Pons (tissue), 1 donor: ENCODE measurements around the gene TRAF3.
"Not testable (repeated sequence)": the region's sequence is repeated elsewhere in the genome, so short reads cannot be mapped to it uniquely, and the experiment has no call there.

Experiments
- DNase-seq: peaks from one replicate; pipeline ENCODE4 v3.0.0-alpha.2; 2016; ENCODE audit warnings: low spot score

TRAF3 gene

DNA sequence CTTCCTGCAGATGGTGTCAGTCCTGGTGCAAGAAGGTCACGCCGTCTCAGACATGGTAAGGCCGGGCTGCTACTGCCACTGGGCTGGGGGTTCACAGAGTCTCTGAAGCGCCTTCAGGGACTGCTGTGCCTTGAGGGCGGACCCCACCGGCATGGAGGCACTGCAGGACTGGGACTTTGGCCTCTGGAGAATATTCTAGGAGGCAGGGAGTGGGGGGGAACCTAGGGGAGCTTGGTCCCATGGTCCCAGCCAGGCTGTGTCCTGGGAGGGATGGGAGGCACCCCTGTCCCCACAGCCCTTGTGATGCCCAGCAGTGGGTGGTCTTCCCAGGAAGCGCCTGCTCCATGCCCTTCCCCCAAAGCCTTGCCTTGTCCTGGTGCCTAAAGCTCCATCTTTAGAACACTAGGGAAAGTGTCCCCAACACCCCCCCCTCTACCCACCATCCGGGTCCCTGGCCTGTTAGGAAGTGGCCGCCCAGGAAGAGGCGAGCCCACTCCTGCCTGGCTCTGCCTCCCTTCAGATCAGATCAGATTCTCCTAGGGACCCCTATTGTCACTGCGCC, 146.8 kb downstream of the TRAF3 start:
- no peak for DNase-seq

DNA sequence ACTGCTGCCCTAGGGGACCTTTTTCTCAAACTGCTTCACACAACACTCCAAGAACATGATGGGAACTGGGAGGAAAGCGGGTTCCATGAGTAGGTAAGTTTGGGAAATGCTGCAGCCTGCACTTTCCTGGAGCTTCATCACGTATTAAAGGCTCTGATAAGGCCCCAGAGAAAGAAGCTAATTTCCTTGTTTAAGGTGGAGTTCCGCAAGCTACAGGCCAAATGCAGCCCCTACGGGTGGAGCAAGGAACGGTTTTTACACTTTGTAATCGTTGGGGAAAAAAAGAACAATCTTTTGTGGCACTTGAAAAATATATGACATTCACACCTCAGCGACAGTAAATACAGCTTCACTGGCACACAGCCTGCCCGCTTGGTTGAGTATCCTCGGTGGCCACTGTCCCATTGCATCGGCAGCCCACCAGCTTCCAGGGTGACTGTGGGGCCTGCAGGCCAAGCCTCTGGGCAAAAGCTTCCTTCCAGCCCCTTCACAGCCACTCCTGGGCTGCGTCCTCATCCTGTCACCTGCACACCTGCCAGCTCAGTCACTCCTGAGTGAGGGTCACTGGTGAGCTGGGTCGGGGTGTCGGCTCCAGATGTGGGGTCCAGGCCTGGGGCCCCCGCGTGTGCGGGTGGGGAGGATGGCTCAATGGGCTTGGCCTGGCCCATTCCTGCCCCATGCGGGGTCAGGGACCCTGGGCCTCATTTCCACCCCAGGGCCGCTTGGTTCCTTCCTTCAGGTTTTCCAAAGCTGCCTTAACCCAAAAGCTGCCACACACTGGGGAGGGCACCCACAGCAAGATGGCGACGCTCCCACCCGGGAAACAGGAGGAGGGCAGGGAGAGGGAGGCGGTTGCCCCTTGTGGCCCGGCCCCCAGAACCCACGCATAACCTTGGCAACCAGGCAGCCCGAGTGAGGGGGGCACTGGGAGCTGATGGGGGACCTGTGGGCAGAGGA, 147.7 kb downstream of the TRAF3 start:
- DNase-seq: no peak

DNA sequence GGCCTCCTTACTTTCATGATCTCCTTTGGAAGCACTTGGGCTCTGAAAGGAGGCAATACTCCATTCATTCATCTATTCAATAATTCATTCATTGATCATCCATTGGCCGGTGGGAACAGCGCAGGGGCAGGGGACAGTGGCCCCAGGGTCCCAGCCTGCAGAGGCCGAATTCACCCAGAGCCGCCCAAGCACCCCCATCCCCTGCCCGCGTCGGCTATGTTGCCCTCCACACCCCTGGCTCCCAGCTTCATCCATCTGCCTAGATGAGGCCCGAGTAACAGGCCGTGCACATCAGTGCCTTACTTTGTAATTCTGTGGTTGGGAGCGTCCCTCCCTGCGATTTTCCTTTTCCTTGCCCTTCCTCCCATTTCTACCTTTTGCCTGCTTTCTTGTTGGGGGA, 148.4 kb downstream of the TRAF3 start:
- DNase-seq: no peak

DNA sequence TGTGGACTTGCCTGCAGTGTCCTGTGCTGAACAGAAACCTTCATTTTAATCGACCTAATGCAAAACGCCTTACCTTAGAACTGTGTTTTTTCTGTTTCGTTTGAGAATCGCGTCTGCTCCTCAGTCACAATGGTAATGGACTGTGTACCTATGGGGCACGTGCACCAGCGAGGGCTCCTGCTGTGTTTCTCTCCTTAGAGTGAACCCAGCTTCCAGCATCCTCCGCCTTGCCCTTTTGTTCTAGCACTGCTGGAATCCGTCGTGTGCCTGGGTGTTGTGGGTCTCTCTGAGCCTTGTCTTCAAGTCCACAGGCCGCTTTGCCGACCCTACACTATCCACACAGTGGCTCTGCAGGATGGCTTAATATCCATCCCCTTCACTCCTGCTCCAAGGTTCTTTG, 148.9 kb downstream of the TRAF3 start:
- no peak for DNase-seq

DNA sequence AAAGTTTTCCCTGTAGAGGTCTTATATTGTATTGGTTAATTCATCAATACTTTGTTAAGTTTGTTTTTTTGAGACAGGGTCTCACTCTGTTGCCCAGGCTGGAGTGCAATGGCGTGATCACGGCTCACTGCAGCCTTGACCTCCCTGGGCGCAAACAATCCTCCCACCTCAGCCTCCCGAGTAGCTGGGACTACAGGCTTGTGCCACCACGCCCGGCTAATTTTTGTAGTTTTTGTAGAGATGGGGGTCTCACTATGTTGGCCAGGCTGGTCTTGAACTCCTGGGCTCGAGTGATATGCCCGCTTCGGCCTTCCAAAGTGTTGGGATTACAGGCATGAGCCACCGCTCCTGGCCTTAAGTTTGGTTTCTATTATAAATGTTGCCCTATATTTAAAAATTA, 149.6 kb downstream of the TRAF3 start:
- not testable (repeated sequence) for DNase-seq

DNA sequence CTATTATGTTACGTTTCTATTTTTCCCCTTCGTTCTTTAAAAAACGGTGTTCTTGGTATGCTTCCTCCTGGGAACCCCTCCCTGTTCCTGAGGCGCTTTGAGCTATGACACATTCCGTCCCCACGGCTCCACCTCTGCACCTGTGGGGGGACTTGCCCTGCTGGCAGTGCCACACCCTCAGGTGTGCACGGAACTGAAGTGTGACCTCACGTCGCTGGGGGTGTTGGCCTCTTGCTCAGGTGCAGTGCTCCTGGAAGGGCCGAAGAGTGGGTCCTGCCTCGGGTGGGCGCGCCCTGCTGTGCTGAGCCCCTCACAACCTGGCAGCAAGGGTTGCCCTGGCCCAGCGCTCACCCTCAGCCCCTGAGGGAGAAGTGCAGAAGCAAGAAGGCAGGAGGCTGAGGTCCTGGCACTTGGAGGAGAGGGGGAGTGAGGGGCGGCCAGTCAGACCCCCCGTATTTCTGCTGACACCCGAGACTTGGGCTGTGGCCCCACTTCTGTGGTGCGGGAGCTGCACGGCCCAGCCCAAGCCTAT, 150.2 kb downstream of the TRAF3 start:
- DNase-seq: no peak

DNA sequence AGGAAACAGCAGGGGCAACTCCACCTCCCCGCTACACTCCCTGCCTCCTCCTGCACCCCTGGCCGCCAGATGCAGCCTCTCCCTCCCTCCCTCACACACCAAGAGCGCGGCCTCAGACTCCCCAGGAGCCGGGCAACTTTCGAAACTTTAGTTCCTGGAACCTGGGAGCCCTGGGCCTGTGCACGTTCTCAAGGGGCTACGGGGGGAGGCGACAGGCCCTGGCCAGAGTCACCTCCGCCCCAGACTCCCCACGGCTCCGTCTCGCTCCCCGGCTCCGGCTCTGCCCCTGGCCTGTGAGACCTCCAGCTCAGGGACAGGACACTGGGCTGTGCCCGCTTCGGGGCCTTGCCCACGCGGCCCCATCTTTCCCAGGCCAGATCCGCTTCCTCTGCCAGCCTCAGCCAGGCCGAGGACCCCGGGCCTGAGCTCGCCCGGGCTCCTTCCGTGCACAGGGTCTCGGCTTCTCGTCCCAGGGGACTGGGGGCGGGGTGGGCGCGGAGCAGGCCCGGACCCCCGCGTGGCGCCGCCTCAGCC, 150.7 kb downstream of the TRAF3 start:
- DNase-seq: no peak

DNA sequence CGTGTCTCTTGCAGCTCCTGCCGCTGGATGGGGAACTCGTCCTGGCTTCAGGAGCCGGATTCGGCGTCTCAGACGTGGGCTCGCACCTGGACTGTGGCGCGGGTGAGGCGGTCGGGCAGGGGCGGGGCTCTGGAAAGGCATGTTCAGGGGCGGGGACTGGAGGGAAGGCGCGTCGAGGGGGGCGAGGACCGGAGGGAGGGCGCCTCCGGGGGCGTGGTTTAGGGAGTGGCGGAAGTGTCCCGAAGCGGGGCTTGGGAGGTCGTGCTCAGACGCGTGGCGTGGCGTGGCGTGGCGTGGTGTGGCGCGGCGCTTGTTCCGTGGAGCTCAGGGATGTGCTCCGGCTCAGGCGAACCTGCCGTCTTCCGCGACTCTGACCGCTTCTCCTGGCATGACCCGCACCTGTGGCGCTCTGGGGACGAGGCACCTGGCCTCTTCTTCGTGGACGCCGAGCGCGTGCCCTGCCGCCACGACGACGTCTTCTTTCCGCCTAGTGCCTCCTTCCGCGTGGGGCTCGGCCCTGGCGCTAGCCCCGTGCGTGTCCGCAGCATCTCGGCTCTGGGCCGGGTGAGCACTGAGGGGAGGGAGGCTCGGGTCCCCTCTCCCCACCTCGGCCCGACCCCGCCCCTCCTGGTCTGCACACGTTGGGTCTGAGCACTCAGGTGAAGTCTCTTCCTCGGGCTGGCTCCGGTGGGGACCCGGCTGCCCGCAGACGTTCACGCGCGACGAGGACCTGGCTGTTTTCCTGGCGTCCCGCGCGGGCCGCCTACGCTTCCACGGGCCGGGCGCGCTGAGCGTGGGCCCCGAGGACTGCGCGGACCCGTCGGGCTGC, 151.4 kb downstream of the TRAF3 start:
- no peak for DNase-seq

DNA sequence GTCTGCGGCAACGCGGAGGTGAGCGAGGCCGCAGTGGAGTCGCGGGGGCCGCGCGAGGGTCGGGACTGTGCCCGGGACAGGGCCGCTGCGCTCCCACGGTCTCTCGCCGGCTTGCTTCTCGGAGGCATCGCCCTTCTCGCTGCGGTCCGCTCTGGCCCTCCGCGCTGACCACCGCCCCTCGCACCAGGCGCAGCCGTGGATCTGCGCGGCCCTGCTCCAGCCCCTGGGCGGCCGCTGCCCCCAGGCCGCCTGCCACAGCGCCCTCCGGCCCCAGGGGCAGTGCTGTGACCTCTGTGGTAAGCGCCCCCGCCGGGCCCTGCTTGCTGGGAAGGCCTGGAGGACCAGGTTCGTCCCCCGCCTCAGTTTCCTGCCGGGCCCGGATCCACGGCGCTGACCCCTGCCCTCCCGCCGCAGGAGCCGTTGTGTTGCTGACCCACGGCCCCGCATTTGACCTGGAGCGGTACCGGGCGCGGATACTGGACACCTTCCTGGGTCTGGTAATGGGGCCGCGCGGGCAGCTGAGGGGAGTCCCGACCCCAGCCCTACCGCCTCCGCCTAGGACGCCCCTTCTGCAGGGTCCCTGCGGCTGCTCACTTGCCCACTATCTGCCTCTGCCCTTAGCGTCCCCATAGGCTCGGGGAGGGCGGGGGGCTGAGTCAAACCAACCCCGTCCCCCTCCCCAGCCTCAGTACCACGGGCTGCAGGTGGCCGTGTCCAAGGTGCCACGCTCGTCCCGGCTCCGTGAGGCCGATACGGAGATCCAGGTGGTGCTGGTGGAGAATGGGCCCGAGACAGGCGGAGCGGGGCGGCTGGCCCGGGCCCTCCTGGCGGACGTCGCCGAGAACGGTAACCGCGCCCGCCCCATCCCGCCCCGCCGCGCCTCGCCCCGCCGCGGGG, 152.2 kb downstream of the TRAF3 start:
- no peak for DNase-seq

DNA sequence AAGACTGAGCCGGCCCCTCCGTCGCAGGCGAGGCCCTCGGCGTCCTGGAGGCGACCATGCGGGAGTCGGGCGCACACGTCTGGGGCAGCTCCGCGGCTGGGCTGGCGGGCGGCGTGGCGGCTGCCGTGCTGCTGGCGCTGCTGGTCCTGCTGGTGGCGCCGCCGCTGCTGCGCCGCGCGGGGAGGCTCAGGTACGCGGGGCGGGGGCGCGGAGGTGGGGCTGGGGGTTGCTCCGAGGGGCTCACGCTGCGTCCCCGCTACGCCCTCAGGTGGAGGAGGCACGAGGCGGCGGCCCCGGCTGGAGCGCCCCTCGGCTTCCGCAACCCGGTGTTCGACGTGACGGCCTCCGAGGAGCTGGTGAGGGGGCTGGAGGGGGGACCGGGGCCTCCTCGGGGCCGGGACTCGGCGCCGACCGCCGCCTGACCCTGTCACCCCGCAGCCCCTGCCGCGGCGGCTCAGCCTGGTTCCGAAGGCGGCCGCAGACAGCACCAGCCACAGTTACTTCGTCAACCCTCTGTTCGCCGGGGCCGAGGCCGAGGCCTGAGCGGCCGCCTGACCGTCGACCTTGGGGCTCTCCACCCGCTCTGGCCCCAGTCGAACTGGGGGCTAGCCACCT, 153.0 kb downstream of the TRAF3 start:
- DNase-seq: no peak

DNA sequence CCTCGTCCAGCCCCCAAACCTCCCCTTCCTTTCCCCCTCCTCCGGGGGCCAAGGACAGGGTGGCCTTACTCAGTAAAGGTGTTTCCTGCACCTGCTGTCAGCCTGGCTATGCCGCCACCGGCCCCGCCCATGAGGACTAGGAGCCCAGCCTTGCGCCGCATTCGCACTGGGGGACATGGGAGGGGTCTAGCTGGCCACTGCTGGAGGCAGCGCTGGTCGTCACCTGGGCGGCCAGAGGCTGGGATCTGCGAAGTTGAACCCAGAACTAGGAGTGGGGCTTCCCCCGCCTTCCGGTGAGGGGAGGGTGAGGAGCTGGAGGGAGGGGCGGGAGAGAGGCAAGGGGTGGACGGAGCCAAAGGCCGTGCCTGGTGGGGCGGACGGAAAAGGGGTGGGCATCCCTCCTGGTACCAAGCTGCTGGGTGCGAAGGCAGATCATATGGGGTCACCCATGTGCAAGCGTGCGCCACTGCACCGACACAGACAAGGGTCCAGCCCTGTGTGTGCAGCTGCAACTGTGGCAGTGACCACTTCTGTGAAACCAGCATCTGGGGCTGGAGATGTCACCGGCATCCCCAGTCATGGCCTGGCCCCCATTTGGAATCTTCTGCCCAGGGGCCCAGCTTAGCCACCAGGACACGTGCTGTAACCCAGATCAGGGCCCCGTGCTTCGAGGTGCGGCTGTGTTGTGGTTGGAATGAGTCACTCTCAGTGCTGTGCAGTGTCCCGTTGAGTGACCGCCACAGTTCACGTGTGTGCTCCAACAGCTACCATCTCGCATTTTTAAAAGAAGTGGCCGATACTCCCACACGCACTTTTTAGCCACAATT, 153.7 kb downstream of the TRAF3 start:
- DNase-seq: no peak

DNA sequence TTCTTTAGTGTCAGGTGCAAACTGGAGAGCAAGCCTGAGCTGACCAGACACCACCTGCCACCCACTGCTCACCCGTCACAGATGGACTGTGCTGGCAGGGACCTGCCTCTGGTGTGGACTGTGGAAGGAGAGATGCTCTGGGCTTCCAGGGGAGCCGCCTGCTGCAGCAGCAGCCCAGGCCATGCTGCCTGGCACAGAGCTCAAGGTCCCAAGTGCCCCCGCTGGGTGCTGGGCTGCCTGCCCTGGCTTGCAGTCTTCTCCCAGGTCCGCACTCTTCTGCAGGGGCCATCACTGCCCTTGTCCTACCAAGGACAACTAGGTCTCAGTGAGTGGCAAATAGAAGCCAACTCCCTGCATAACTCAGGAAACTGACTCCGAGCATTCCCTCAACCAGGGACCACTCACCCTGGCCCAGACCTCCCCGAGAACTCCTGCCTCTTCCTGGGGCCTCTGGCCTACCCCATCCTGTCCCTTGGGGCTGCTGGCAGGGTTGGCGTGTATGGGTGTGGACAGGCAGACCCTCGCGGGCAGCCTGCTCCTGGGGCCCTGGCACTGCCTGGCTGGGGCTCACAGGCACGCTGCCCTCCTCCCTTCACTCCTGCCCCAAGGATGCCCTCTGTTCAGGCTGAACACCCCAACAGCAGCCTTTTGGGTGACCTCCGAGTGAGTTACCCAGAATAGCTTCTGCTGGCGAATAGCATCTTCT, 154.5 kb downstream of the TRAF3 start:
- no peak for DNase-seq

DNA sequence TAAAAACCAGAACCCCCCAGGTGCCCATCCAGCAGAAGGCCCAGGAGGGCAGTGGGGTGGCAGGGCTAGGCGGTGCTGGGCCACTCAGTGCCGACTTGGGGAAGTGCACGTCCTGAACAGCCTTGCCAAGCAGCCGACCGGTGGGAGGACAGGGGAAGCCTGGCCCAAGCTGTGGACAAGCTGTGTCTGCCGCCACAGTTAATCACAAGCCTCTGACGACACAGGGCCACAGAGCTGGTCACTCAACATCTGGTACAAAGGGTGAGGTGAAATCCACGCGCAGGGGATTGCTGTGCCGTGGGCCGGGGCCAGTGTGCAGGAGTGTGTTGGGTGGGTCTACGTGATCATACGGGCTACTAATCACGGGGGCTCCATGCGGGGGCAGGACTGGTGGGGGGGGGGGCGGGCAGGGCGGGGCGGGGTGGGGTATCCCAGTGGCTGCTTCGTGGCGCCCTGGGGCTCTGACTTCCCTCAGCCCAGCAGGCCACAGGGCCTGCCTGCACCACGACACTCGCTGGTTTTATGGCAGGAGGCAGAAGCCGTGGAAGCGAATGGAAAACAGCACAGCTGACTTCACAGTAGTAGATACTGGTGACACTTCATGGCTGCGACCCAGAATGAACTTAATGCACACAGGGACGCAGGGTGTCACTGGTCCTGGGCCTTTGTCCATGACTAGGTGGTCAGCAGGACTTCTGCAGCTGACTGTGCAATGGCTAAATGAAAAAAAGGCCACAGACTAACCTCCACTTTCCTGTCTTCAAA, 155.4 kb downstream of the TRAF3 start:
- DNase-seq: no peak

DNA sequence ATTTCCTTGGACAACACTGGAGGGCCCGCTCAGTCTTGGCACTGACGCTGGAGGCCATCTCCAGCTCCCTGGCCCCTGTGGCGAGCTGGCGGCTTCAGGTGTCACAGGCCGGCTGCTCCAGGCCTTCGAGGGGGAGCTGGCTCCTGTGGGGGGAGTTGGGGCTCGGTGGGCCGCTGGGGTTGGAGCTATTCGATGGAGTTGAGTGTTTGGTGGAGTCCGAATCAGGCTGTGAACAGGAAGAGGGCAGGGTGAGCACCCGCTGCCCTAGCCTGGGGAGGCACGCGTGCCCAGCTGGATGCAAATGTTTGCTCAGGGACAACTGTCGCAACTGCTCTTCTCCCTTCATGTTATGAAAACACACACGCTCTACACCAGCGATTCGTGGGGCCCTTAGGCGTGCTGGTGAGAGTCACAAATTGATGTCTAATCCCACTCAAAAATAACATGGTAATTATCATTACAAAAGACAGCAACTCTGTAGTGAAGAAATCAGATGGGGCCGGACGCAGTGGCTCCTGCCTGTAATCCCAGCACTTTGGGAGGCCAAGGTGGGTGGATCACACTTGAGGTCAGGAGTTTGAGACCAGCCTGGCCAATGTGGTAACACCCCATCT, 156.5 kb downstream of the TRAF3 start:
- DNase-seq: no peak

DNA sequence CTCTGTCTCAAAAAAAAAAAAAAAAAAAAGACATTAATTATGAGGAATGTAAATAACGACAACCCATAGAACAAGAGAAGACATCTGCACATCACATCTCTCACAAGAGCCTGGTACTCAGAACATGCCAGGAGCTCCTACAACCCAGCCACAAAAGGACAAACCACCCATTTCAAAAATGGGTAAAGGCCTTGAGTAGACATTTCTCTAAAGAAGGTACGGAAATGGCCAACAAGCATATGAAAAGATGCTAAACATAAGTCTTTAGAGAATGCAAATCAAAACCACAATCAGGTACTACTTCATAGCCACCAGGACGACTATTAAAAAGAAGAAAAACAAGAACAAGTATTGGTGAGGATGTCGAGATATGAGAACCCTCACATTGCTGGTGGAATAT, 158.5 kb downstream of the TRAF3 start:
- no peak for DNase-seq

DNA sequence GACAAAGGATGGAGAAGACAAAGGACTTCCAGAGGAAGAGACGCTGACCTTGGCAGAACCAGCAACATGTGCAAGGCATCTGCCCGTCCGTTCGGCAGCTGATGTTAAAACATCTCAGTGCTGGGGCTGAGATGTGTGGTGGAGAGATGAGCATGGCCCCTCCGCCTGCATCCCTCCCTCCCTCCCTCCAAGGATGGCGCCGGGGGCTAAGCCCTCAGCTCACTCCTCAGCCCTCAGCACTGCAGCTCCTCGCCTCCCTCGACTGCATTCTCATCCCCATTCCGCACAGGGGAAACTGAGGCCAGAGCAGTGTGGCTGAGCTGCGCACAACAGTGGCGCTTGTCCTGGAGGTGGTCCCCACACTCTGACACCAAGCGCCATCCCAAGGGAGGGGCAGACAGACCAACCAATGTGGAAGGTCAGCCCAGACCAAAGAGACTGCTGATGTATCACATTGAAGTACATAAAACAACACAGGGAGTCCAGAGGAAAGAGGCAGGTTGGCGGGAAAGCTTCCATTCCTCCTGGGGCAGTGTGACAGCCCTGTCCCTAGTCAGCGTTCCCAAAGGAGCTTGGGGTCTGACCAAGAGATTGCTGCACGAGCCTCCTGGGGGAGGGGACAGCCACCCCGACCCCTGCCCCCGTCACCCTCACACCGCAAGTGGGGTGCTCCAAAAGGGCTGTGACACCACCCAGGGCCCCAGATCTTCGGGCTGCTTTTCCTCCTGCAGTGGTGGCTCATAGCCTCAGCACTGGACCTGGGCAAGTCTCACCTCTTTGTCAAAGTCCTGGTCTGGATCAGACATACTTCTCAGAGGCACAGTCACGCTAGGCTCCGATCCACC, 160.3 kb downstream of the TRAF3 start:
- DNase-seq: no peak

DNA sequence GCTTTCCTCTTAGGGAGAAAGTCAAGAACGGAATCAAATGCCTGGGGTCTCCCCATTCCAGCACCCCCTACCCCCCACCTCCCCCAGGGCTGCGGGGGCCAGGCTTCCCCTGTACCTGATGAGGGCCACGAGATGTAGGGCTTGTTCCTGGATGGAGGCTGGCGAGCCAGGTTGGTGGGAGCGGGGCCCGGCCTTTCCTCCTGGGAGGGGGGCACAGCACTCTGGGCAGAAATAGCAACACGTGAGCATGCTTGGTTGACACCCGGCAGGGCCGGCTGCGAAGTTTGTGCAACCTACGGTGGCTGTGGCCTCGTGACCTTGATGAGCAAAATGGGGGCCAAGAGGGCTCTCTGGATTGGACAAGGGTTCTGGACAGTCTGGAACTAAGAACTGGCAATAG, 160.9 kb downstream of the TRAF3 start:
- DNase-seq: no peak
